H9 (cell line): ENCODE data around the gene CDH23. TPM values are rescaled to one million over a fixed set of nuclear protein-coding genes. Genes with fewer than 3 reads are reported as not detected.

Experiments
- DNase-seq: peaks from one replicate; pipeline ENCODE4 v3.0.0-alpha.2; 2017
- H2AFZ ChIP-seq: one replicate; pipeline ENCODE4 v1.6.1; 2013; ENCODE audit warnings: mild to moderate bottlenecking, low read length, control low read depth, moderate library complexity
- H2AK5ac ChIP-seq: 2 replicates; pipeline ENCODE4 v1.6.1; 2013; ENCODE audit warnings: low read length, control low read depth, mixed read lengths; ENCODE audit not compliant: insufficient read length
- H2BK120ac ChIP-seq: one replicate; pipeline ENCODE4 v1.6.1; 2013; ENCODE audit warnings: low read depth, mild to moderate bottlenecking, low read length, control low read depth, inconsistent platforms; ENCODE audit not compliant: poor library complexity, severe bottlenecking
- H2BK12ac ChIP-seq: 2 replicates; pipeline ENCODE4 v1.6.1; 2013; ENCODE audit warnings: low read length, control low read depth, mixed read lengths, low read depth; ENCODE audit not compliant: insufficient read length
- H2BK15ac ChIP-seq: 2 replicates; pipeline ENCODE4 v1.6.1; 2013; ENCODE audit warnings: low read depth, low read length, control low read depth
- H2BK20ac ChIP-seq: one replicate; pipeline ENCODE4 v1.6.1; 2013; ENCODE audit warnings: low read depth, mild to moderate bottlenecking, low read length, control low read depth, inconsistent platforms; ENCODE audit not compliant: poor library complexity, severe bottlenecking
- H2BK5ac ChIP-seq: 2 replicates; pipeline ENCODE4 v1.6.1; 2013; ENCODE audit warnings: low read length, control low read depth, mixed read lengths; ENCODE audit not compliant: insufficient read length
- H3K14ac ChIP-seq: 2 replicates; pipeline ENCODE4 v1.6.1; 2013; ENCODE audit warnings: low read length, control low read depth; ENCODE audit not compliant: insufficient read depth
- H3K18ac ChIP-seq: 2 replicates; pipeline ENCODE4 v1.6.1; 2013; ENCODE audit warnings: low read depth, mild to moderate bottlenecking, mixed read lengths, low read length, control low read depth; ENCODE audit not compliant: insufficient read length
- H3K23ac ChIP-seq: 2 replicates; pipeline ENCODE4 v1.6.1; 2013; ENCODE audit warnings: low read length, control low read depth, mixed read lengths, low read depth; ENCODE audit not compliant: insufficient read length
- H3K23me2 ChIP-seq: 2 replicates; pipeline ENCODE4 v1.6.1; 2013; ENCODE audit warnings: low read depth, mild to moderate bottlenecking, mixed read lengths, low read length, control low read depth; ENCODE audit not compliant: insufficient read length, poor library complexity, severe bottlenecking
- H3K27ac ChIP-seq: 2 replicates; pipeline ENCODE4 v1.5.1; 2013; ENCODE audit warnings: low read length, control low read depth, mixed read lengths, low read depth; ENCODE audit not compliant: insufficient read length
- H3K27me3 ChIP-seq: 2 replicates; pipeline ENCODE4 v1.6.1; 2013; ENCODE audit warnings: low read length, control low read depth, inconsistent platforms; ENCODE audit not compliant: insufficient read depth
- H3K4ac ChIP-seq: 2 replicates; pipeline ENCODE4 v1.6.1; 2013; ENCODE audit warnings: low read depth, mild to moderate bottlenecking, control low read depth, inconsistent platforms, low read length, moderate library complexity
- H3K4me1 ChIP-seq: 2 replicates; pipeline ENCODE4 v1.6.1; 2013; ENCODE audit warnings: low read length, control low read depth, inconsistent platforms; ENCODE audit not compliant: insufficient read depth
- H3K4me2 ChIP-seq: 2 replicates; pipeline ENCODE4 v1.6.1; 2013; ENCODE audit warnings: low read length, control low read depth, mixed read lengths; ENCODE audit not compliant: insufficient read length, insufficient read depth
- H3K56ac ChIP-seq: 2 replicates; pipeline ENCODE4 v1.6.1; 2013; ENCODE audit warnings: low read depth, mild to moderate bottlenecking, mixed read lengths, low read length, control low read depth; ENCODE audit not compliant: insufficient read length
- H3K79me1 ChIP-seq: 2 replicates; pipeline ENCODE4 v1.6.1; 2013; ENCODE audit warnings: low read depth, mild to moderate bottlenecking, moderate library complexity, low read length, control low read depth, inconsistent platforms; ENCODE audit not compliant: insufficient read depth, poor library complexity, severe bottlenecking
- H3K79me2 ChIP-seq: 2 replicates; pipeline ENCODE4 v1.6.1; 2013; ENCODE audit warnings: low read length, control low read depth, inconsistent platforms; ENCODE audit not compliant: insufficient read depth
- H3K9ac ChIP-seq: 2 replicates; pipeline ENCODE4 v1.6.1; 2013; ENCODE audit warnings: low read length, control low read depth, mixed read lengths; ENCODE audit not compliant: insufficient read length; ENCODE audit errors: extremely low read depth
- H3K9me3 ChIP-seq: one replicate; pipeline ENCODE4 v1.6.1; 2013; ENCODE audit warnings: low read depth, low read length, inconsistent platforms; ENCODE audit not compliant: control insufficient read depth
- H3T11ph ChIP-seq: one replicate; pipeline ENCODE4 v1.6.1; 2013; ENCODE audit warnings: mild to moderate bottlenecking, low read length, control low read depth, inconsistent platforms
- H4K20me1 ChIP-seq: one replicate; pipeline ENCODE4 v1.6.1; 2013; ENCODE audit not compliant: control insufficient read depth, insufficient read length, insufficient read depth
- H4K5ac ChIP-seq: 2 replicates; pipeline ENCODE4 v1.6.1; 2013; ENCODE audit warnings: low read depth, mild to moderate bottlenecking, mixed read lengths, low read length, control low read depth; ENCODE audit not compliant: insufficient read length
- H4K8ac ChIP-seq: replicated peaks from 2 replicates; pipeline ENCODE4 v1.6.1; 2013; ENCODE audit warnings: low read length, control low read depth, mixed read lengths, low read depth; ENCODE audit not compliant: insufficient read length
- H4K91ac ChIP-seq: 2 replicates; pipeline ENCODE4 v1.6.1; 2013; ENCODE audit warnings: low read depth, mild to moderate bottlenecking, moderate library complexity, mixed read lengths, low read length, control low read depth; ENCODE audit not compliant: insufficient read length
- H3K27ac Mint-ChIP-seq, 3 experiments: 2 replicates in 2 of 3; 3 replicates in 1 of 3; pipeline ENCODE4 v1.8.0; 2020 to 2021; ENCODE audit warnings: mixed read lengths in 3 of 3, mild to moderate bottlenecking in 1 of 3, moderate library complexity in 1 of 3
- H3K27me3 Mint-ChIP-seq: 2 replicates; pipeline ENCODE4 v1.8.0; 2021; ENCODE audit warnings: low read depth, mild to moderate bottlenecking, moderate library complexity, mixed read lengths
- H3K36me3 Mint-ChIP-seq, 3 experiments: 2 replicates in 2 of 3; 3 replicates in 1 of 3; pipeline ENCODE4 v1.8.0; 2020 to 2021; ENCODE audit warnings: low read depth in 3 of 3, mixed read lengths in 3 of 3; ENCODE audit not compliant: insufficient read depth in 1 of 3
- H3K4me1 Mint-ChIP-seq, 2 experiments: 2 replicates each; pipeline ENCODE4 v1.8.0; 2020; ENCODE audit warnings: mixed read lengths in 2 of 2
- H3K4me3 Mint-ChIP-seq, 2 experiments: 2 replicates in 1 of 2; 3 replicates in 1 of 2; pipeline ENCODE4 v1.8.0; 2020 to 2021; ENCODE audit warnings: mild to moderate bottlenecking in 2 of 2, mixed read lengths in 2 of 2, moderate library complexity in 1 of 2
- H3K9me3 Mint-ChIP-seq, 2 experiments: 2 replicates in 1 of 2; 3 replicates in 1 of 2; pipeline ENCODE4 v1.8.0; 2020; ENCODE audit warnings: mild to moderate bottlenecking in 2 of 2, mixed read lengths in 2 of 2, moderate library complexity in 1 of 2
- WGBS: extraction: QIAGEN DNeasy Blood & Tissue Kit; methylation state at CpG from one replicate; pipeline ENCODE4 v1.1.7; 2013; ENCODE audit warnings: missing lambda C conversion rate, low lambda C conversion rate, mixed read lengths; ENCODE audit not compliant: insufficient read length; ENCODE audit errors: extremely low coverage; 5-methylcytosine and 5-hydroxymethylcytosine counted together
- total RNA-seq: library from RNA; stranded (reverse); gene quantifications from 2 replicates; pipeline ENCODE4 v1.2.1, GENCODE V29; 2021
- TF ChIP-seq, protein P1 (sequence below): fragments of 200-600 bp; sonication (generic); conservative IDR thresholded peaks from 3 replicates; pipeline ENCODE4 v1.8.0; 2021; ENCODE audit warnings: antibody characterized with exemption, mild to moderate bottlenecking

Gene CDH23
- total RNA-seq, 1 experiment from 2014 or later: 2.1 TPM

DNA sequence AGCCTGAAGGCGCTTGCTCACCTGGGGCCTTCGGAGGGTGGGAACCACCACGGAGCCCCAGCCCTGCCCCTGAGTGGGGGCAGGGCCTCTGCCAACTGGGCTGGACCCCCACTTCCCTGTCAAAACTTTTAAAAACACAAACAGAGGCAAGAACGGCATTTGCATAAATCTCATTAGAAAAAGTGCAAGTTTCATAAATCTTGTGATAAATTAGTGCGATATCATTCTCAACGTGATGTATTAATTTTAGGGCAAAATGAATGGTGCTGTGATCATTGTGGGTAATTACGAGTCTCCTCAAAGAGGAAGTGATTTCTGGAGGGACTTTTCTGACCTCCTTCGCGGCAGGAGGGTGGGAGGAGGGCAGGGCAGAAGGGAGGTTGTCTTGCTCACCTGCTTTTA, 98.3 kb downstream of the CDH23 start:
- Histone ChIP-seq H3K9me3 (no peaks in the 10 kb centered on the region), H2BK20ac (no peak overlapping the region), H2AK5ac (no peak overlapping the region), H3K4ac (no peak overlapping the region), H3K18ac (no peak overlapping the region), H3K4me2 (no peak overlapping the region), H3K4me1 (no peaks in the 10 kb centered on the region), H3K9ac (no peak overlapping the region), H2BK120ac (no peak overlapping the region), H3K27me3 (peaks cover 14% of the 10 kb centered on the region; the same call in 1 of the 2 replicates), H2AFZ (no peak overlapping the region), H3T11ph (no peak overlapping the region), H2BK15ac (no peak overlapping the region), H4K20me1 (no peaks in the 10 kb centered on the region), H2BK12ac (no peak overlapping the region), H2BK5ac (no peak overlapping the region), H3K56ac (no peak overlapping the region), H3K23me2 (no peaks in the 10 kb centered on the region), H4K5ac (no peak overlapping the region), H3K79me2 (no peaks in the 10 kb centered on the region), H4K8ac (no peak overlapping the region), H3K23ac (no peak overlapping the region), H3K27ac (no peak overlapping the region), H4K91ac (no peak overlapping the region), H3K14ac (no peak overlapping the region), H3K79me1 (no peaks in the 10 kb centered on the region)
- WGBS: no CpG with 5 or more reads among the region's 9 CpGs
- Mint-ChIP-seq H3K27ac (no peak overlapping the region), H3K36me3 (peaks cover 0 to 2% (median 0%) of the 10 kb centered on the region in 3 experiments; a peak in 1 of 7 replicates), H3K9me3 (peaks cover 0 to 2% of the 10 kb centered on the region in 2 experiments; a peak in 2 of 5 replicates), H3K27me3 (peaks cover 66% of the 10 kb centered on the region), H3K4me1 (peaks cover 19 to 20% of the 10 kb centered on the region in 2 experiments), H3K4me3 (no peak overlapping the region)
- DNase-seq: no peak
- TF ChIP-seq, protein P1, sequence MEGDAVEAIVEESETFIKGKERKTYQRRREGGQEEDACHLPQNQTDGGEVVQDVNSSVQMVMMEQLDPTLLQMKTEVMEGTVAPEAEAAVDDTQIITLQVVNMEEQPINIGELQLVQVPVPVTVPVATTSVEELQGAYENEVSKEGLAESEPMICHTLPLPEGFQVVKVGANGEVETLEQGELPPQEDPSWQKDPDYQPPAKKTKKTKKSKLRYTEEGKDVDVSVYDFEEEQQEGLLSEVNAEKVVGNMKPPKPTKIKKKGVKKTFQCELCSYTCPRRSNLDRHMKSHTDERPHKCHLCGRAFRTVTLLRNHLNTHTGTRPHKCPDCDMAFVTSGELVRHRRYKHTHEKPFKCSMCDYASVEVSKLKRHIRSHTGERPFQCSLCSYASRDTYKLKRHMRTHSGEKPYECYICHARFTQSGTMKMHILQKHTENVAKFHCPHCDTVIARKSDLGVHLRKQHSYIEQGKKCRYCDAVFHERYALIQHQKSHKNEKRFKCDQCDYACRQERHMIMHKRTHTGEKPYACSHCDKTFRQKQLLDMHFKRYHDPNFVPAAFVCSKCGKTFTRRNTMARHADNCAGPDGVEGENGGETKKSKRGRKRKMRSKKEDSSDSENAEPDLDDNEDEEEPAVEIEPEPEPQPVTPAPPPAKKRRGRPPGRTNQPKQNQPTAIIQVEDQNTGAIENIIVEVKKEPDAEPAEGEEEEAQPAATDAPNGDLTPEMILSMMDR: no peak
